K562 (cell line): ENCODE results near the gene PAF1.
A peak's percentile ranks its signal among the peaks of the same experiment; 100 is the strongest.

Experiments used
- ADNP ChIP-seq: fragments of 200-800 bp; sonication (Bioruptor generic); IDR thresholded peaks from 2 replicates; pipeline ENCODE4 v1.6.1; 2016; ENCODE audit warnings: missing genetic modification characterization, missing compliant biosample characterization
- TF ChIP-seq, protein P1 (sequence below): fragments of 450-650 bp; IDR thresholded peaks from 2 replicates; pipeline ENCODE4 v1.6.1; 2016
- TF ChIP-seq, protein P2 (sequence below), 3 experiments: IDR thresholded peaks in 2 of 3; conservative IDR thresholded peaks in 1 of 3; 2 replicates each; pipeline ENCODE4 v1.5.1; 2011 to 2012; ENCODE audit warnings: low read length in 3 of 3, mild to moderate bottlenecking in 3 of 3, control low read depth in 2 of 3, improper control_type of control experiment in 1 of 3, inconsistent platforms in 1 of 3, low read depth in 1 of 3, mixed read lengths in 1 of 3, moderate library complexity in 1 of 3; ENCODE audit not compliant: insufficient read depth in 2 of 3

- no peak for TF ChIP-seq ADNP (tag)
- TF ChIP-seq, protein P1, sequence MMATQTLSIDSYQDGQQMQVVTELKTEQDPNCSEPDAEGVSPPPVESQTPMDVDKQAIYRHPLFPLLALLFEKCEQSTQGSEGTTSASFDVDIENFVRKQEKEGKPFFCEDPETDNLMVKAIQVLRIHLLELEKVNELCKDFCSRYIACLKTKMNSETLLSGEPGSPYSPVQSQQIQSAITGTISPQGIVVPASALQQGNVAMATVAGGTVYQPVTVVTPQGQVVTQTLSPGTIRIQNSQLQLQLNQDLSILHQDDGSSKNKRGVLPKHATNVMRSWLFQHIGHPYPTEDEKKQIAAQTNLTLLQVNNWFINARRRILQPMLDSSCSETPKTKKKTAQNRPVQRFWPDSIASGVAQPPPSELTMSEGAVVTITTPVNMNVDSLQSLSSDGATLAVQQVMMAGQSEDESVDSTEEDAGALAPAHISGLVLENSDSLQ = no peak
- TF ChIP-seq, protein P2, sequence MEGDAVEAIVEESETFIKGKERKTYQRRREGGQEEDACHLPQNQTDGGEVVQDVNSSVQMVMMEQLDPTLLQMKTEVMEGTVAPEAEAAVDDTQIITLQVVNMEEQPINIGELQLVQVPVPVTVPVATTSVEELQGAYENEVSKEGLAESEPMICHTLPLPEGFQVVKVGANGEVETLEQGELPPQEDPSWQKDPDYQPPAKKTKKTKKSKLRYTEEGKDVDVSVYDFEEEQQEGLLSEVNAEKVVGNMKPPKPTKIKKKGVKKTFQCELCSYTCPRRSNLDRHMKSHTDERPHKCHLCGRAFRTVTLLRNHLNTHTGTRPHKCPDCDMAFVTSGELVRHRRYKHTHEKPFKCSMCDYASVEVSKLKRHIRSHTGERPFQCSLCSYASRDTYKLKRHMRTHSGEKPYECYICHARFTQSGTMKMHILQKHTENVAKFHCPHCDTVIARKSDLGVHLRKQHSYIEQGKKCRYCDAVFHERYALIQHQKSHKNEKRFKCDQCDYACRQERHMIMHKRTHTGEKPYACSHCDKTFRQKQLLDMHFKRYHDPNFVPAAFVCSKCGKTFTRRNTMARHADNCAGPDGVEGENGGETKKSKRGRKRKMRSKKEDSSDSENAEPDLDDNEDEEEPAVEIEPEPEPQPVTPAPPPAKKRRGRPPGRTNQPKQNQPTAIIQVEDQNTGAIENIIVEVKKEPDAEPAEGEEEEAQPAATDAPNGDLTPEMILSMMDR (IDR thresholded peaks at IDR 0.05 in 2 of 3, conservative IDR thresholded peaks at IDR 0.05 in 1 of 3; ENCODE audit: insufficient read depth in 2 of 3, low read depth in 1 of 3, low read length in 3 of 3) = 0 out of 6 replicates have a peak, but pooled peaks of 1 of the 3 experiments have one; percentile 17
These were observed 24.5 kb upstream of the PAF1 start for GRCh38 chr19:39415111-39416046.
